Neural progenitor cell (in vitro differentiated cells): ENCODE measurements around the gene HMSD. TPM values are rescaled to one million over a fixed set of nuclear protein-coding genes. Genes with fewer than 3 reads are reported as not detected.

Experiments
- DNase-seq: peaks from one replicate; pipeline ENCODE4 v3.0.0-alpha.2; 2016; ENCODE audit warnings: low spot score
- H2AFZ ChIP-seq: fragments of 200-600 bp; sonication (generic); replicated peaks from 2 replicates; pipeline ENCODE4 v1.6.1; 2016; ENCODE audit warnings: antibody characterized with exemption
- H3F3A ChIP-seq: fragments of 200-600 bp; sonication (generic); 2 replicates; pipeline ENCODE4 v1.6.1; 2016; ENCODE audit warnings: antibody characterized with exemption, low read depth
- H3K27ac ChIP-seq: fragments of 200-600 bp; sonication (generic); 2 replicates; pipeline ENCODE4 v1.5.1; 2016; ENCODE audit warnings: mild to moderate bottlenecking
- H3K27me3 ChIP-seq: fragments of 200-600 bp; sonication (generic); 2 replicates; pipeline ENCODE4 v1.6.1; 2016; ENCODE audit warnings: mild to moderate bottlenecking, moderate library complexity
- H3K36me3 ChIP-seq: fragments of 200-600 bp; sonication (generic); 2 replicates; pipeline ENCODE4 v1.5.1; 2016
- H3K4me1 ChIP-seq: fragments of 200-600 bp; sonication (generic); 2 replicates; pipeline ENCODE4 v1.6.1; 2016; ENCODE audit warnings: mixed run types
- H3K4me2 ChIP-seq: fragments of 200-600 bp; sonication (generic); 2 replicates; pipeline ENCODE4 v1.6.1; 2016
- H3K4me3 ChIP-seq: fragments of 200-600 bp; sonication (generic); 2 replicates; pipeline ENCODE4 v1.5.1; 2016
- H3K79me2 ChIP-seq: fragments of 200-600 bp; sonication (generic); 2 replicates; pipeline ENCODE4 v1.6.1; 2016; ENCODE audit warnings: low read depth
- H3K9ac ChIP-seq: fragments of 200-600 bp; sonication (generic); 2 replicates; pipeline ENCODE4 v1.6.1; 2016
- H3K9me3 ChIP-seq: fragments of 200-600 bp; sonication (generic); 2 replicates; pipeline ENCODE4 v1.5.1; 2016; ENCODE audit warnings: low read depth
- H4K20me1 ChIP-seq: fragments of 200-600 bp; sonication (generic); 2 replicates; pipeline ENCODE4 v1.6.1; 2016; ENCODE audit warnings: low read depth
- H3K27ac Mint-ChIP-seq: 3 replicates; pipeline ENCODE4 v1.8.0; 2021; ENCODE audit warnings: mixed read lengths
- H3K27me3 Mint-ChIP-seq: 2 replicates; pipeline ENCODE4 v1.8.0; 2022; ENCODE audit warnings: low read depth, mild to moderate bottlenecking, inconsistent platforms, moderate library complexity, mixed read lengths; ENCODE audit not compliant: insufficient read depth
- H3K36me3 Mint-ChIP-seq: 3 replicates; pipeline ENCODE4 v1.8.0; 2021; ENCODE audit warnings: mixed read lengths
- H3K4me1 Mint-ChIP-seq: 3 replicates; pipeline ENCODE4 v1.8.0; 2021; ENCODE audit warnings: mixed read lengths
- H3K4me3 Mint-ChIP-seq: 3 replicates; pipeline ENCODE4 v1.8.0; 2021; ENCODE audit warnings: mild to moderate bottlenecking, moderate library complexity, mixed read lengths
- H3K9me3 Mint-ChIP-seq: 3 replicates; pipeline ENCODE4 v1.8.0; 2020; ENCODE audit warnings: mixed read lengths
- CTCF ChIP-seq: fragments of 200-600 bp; sonication (generic); IDR thresholded peaks from 2 replicates; pipeline ENCODE4 v1.5.1; 2017; ENCODE audit warnings: antibody characterized with exemption, mild to moderate bottlenecking
- EZH2 ChIP-seq: fragments of 200-600 bp; sonication (generic); IDR thresholded peaks from 2 replicates; pipeline ENCODE4 v1.6.1; 2017; ENCODE audit warnings: antibody characterized with exemption, mild to moderate bottlenecking, moderate library complexity
- EZH2phosphoT487 ChIP-seq: fragments of 200-600 bp; sonication (generic); IDR thresholded peaks from 2 replicates; pipeline ENCODE4 v1.6.1; 2017; ENCODE audit warnings: antibody characterized with exemption
- total RNA-seq: library from RNA; depleted of rRNA; stranded (reverse); fragments of >200 nt; gene quantifications from 2 replicates; pipeline ENCODE4 v1.2.3, GENCODE V29; 2015; ENCODE audit warnings: low replicate concordance

HMSD gene
- total RNA-seq, 1 donor from 2014 or later: 0.88 TPM

GRCh38 chr18:63997606-63998005 lies 48.5 kb downstream of the HMSD start:
- H3K9me3 Mint-ChIP-seq: peaks cover 16% of the 10 kb centered on the region
- H3K36me3 ChIP-seq: no peaks in the 10 kb centered on the region

GRCh38 chr18:63999871-64000270 lies 50.8 kb downstream of the HMSD start:
- no peak overlapping the region for H3K4me3 ChIP-seq
- DNase-seq: no peak
- TF ChIP-seq EZH2phosphoT487: no peak
- TF ChIP-seq EZH2: no peak
- TF ChIP-seq CTCF: no peak

More at GRCh38 chr18:63997606-63998005, 48.5 kb downstream of the HMSD start:
- H3K79me2 ChIP-seq: no peaks in the 10 kb centered on the region
- Mint-ChIP-seq H3K4me3 (no peak overlapping the region), H3K36me3 (no peaks in the 10 kb centered on the region), H3K27ac (no peak overlapping the region), H3K4me1 (no peaks in the 10 kb centered on the region), H3K27me3 (peaks cover 4% of the 10 kb centered on the region)
- no peak overlapping the region for H3K4me2 ChIP-seq
- no peaks in the 10 kb centered on the region for H3K4me1 ChIP-seq
- no peak for TF ChIP-seq EZH2
- TF ChIP-seq EZH2phosphoT487: no peak
- no peak for TF ChIP-seq CTCF
- H3K27me3 ChIP-seq: no peaks in the 10 kb centered on the region
- no peak overlapping the region for H2AFZ ChIP-seq
- H3K9ac ChIP-seq: no peak overlapping the region
- DNase-seq: no peak
- no peaks in the 10 kb centered on the region for H3F3A ChIP-seq
- H3K9me3 ChIP-seq: no peaks in the 10 kb centered on the region
- no peak overlapping the region for H3K4me3 ChIP-seq
- H3K27ac ChIP-seq: no peak overlapping the region
- no peaks in the 10 kb centered on the region for H4K20me1 ChIP-seq

DNA sequence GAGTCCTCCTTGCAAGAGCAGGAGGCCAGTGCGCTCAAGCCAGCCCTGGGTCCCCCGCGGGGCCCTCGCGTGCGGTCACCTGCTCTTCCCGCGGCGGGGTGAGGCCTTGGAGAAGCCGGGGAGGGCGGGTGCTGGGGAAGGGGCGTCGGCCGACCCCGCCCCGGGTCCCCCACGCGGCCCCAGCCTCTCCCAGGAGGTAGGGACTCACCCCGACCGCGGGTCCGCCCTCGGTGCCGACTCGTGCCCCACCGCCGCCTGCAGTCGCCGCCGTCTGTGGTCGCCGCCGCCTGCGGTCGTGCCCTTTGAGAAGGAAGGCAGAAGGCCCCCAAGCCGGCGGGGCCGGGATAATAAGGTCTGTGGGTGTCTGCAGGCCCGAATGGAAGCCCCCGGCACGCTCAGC lies 53.5 kb downstream of the HMSD start:
- H3K9ac ChIP-seq: no peak overlapping the region
- no peak overlapping the region for H3K4me3 ChIP-seq
- no peak overlapping the region for H3K27ac ChIP-seq
- no peak overlapping the region for H2AFZ ChIP-seq
- no peak for TF ChIP-seq EZH2
- TF ChIP-seq EZH2phosphoT487: no peak
- no peak for TF ChIP-seq CTCF
- H3K4me2 ChIP-seq: no peak overlapping the region
- H3K4me1 ChIP-seq: no peaks in the 10 kb centered on the region
- no peaks in the 10 kb centered on the region for H3K36me3 Mint-ChIP-seq
- H3K79me2 ChIP-seq: no peaks in the 10 kb centered on the region
- no peak overlapping the region for H3K27ac Mint-ChIP-seq
- no peaks in the 10 kb centered on the region for H3F3A ChIP-seq
- no peaks in the 10 kb centered on the region for H3K27me3 ChIP-seq
- DNase-seq: no peak
- H3K9me3 Mint-ChIP-seq: peaks cover 9% of the 10 kb centered on the region
- no peaks in the 10 kb centered on the region for H4K20me1 ChIP-seq
- H3K9me3 ChIP-seq: no peaks in the 10 kb centered on the region
- H3K4me1 Mint-ChIP-seq: no peaks in the 10 kb centered on the region
- H3K36me3 ChIP-seq: no peaks in the 10 kb centered on the region
- H3K4me3 Mint-ChIP-seq: no peak overlapping the region
- peaks cover 4% of the 10 kb centered on the region for H3K27me3 Mint-ChIP-seq

More at GRCh38 chr18:63999871-64000270, 50.8 kb downstream of the HMSD start:
- no peaks in the 10 kb centered on the region for H3K27me3 ChIP-seq
- H4K20me1 ChIP-seq: no peaks in the 10 kb centered on the region
- Mint-ChIP-seq H3K27ac (no peak overlapping the region), H3K9me3 (peaks cover 22% of the 10 kb centered on the region), H3K4me1 (no peaks in the 10 kb centered on the region), H3K36me3 (no peaks in the 10 kb centered on the region), H3K4me3 (no peak overlapping the region), H3K27me3 (peaks cover 4% of the 10 kb centered on the region)
- no peaks in the 10 kb centered on the region for H3K79me2 ChIP-seq
- no peaks in the 10 kb centered on the region for H3F3A ChIP-seq
- no peaks in the 10 kb centered on the region for H3K36me3 ChIP-seq
- H3K9ac ChIP-seq: no peak overlapping the region
- no peak overlapping the region for H3K27ac ChIP-seq
- H3K4me1 ChIP-seq: no peaks in the 10 kb centered on the region
- H2AFZ ChIP-seq: no peak overlapping the region
- no peak overlapping the region for H3K4me2 ChIP-seq
- no peaks in the 10 kb centered on the region for H3K9me3 ChIP-seq
